ENCODE data around the gene MLPH.

Gene MLPH

DNA sequence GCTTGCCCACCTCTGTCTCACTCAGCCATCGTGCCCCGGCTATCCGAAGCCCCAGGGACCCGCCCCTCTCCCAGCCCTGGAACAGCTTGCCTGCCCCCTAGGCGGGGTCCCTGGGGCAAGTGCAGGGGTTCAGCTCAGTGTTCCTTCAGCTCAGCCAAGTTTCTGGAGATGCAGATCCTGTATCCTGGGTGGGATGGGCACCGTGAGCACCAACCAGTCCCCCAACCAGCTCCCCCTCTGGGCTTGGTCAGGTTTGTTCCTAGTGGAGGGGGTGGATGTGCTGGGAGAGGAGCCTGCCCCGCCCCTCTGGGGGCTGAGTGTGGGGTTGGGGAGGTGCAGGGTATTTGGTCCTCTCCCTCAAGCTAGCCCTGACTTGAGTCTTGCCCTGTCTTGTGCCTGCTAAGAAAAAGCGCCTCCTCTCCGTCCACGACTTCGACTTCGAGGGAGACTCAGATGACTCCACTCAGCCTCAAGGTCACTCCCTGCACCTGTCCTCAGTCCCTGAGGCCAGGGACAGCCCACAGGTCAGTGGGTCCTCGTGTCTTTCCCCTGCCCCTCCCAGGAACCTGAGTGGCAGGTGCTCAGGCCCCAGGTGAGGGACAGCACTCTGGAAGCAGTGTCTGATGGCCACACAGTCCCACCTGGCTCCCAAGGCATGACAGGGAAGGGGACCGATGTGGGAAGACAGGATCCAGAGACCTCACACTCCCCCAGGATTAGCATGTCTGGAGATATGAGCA lies 32.6 kb downstream of the MLPH start:
- TF ChIP-seq, protein P1, sequence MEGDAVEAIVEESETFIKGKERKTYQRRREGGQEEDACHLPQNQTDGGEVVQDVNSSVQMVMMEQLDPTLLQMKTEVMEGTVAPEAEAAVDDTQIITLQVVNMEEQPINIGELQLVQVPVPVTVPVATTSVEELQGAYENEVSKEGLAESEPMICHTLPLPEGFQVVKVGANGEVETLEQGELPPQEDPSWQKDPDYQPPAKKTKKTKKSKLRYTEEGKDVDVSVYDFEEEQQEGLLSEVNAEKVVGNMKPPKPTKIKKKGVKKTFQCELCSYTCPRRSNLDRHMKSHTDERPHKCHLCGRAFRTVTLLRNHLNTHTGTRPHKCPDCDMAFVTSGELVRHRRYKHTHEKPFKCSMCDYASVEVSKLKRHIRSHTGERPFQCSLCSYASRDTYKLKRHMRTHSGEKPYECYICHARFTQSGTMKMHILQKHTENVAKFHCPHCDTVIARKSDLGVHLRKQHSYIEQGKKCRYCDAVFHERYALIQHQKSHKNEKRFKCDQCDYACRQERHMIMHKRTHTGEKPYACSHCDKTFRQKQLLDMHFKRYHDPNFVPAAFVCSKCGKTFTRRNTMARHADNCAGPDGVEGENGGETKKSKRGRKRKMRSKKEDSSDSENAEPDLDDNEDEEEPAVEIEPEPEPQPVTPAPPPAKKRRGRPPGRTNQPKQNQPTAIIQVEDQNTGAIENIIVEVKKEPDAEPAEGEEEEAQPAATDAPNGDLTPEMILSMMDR (IDR thresholded peaks at IDR 0.05; ENCODE audit: insufficient read depth, missing control alignments) = no peak
- DNase-seq (ENCODE audit: insufficient read length, low spot score) (no peak), FAIRE-seq (no peak)

DNA sequence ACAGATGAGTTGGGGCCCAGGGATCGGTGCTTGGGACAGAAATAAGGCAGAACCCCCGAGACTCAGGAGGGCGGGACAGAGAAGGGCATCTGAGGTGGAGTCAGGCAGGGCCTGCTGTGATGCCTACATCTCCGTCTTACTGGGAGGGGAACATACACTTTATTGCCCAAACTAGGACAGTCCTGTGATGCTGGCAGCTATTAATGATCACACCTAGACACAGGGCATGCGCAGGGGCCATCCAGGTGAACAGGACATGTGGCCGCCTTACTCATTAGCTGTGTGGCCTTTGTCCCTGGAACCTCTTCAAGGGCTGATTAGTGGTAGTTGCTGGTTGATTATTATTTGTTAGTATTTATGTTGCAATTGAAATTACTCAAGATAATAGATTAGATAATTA lies 33.2 kb downstream of the MLPH start:
- FAIRE-seq (no peak), DNase-seq (ENCODE audit: insufficient read length, low spot score) (no peak)
- TF ChIP-seq, protein P1 (IDR thresholded peaks at IDR 0.05; ENCODE audit: insufficient read depth, missing control alignments) = no peak

DNA sequence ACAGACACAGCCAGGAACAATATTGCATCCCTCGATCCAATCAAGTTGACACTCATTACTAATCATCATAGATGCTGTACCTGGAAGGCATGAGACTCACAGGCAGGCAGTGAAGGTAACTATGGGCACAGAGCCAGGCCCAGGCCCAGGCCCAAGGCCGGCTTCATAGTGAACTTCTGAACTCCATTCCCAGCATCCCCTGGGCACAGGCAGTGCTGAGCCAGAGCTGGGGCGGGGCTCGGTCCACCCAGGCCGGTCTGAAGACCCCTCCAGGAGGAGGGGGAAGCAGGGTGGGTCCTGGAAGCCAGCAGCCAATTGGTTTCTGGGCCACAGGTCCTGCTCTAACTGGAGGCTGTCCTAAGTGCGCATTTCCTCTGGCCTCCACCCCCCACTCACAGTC lies 37.6 kb downstream of the MLPH start:
- FAIRE-seq (no peak), DNase-seq (ENCODE audit: insufficient read length, low spot score) (no peak)
- TF ChIP-seq, protein P1 (IDR thresholded peaks at IDR 0.05; ENCODE audit: insufficient read depth, missing control alignments) = no peak

DNA sequence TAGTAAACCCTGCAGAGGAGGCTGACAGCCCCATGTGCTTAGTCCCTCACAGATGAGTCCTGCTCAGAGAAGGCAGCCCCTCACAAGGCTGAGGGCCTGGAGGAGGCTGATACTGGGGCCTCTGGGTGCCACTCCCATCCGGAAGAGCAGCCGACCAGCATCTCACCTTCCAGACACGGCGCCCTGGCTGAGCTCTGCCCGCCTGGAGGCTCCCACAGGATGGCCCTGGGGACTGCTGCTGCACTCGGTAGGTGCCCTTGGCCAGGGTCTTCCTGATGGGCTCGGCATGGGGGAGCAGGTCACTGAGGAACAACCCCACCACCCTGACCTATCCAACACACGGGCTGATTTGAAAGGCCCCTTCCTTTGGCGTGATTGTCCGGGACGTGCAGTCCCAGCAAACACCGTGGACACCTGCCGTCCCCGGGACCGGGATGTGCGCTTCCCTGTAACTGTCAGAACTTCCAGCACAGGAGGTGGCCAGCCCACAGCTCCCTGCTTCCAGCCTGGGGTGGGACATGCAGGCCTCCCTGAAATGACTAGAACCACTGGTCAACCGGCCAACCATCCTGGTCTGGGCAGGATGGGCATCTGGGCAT lies 38.6 kb downstream of the MLPH start:
- TF ChIP-seq, protein P1 (IDR thresholded peaks at IDR 0.05; ENCODE audit: insufficient read depth, missing control alignments) = no peak
- FAIRE-seq = no peak
- DNase-seq (ENCODE audit: insufficient read length, low spot score) = no peak

DNA sequence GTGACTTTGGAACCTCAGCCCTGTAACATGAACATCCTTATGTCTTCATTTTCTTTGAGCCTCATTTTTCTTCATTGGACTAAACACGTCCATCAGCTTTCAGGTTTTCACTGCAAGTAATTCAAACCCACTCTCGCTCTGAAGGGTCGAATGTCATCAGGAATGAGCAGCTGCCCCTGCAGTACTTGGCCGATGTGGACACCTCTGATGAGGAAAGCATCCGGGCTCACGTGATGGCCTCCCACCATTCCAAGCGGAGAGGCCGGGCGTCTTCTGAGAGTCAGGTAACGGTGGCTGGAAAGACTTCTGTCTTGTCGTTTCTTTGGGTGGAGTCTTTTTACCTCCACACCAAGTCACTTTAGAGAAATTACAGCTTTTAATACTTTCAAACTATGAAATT lies 40.2 kb downstream of the MLPH start:
- no peak for DNase-seq (ENCODE audit: insufficient read length, low spot score)
- TF ChIP-seq, protein P1 (IDR thresholded peaks at IDR 0.05; ENCODE audit: insufficient read depth, missing control alignments) = no peak
- FAIRE-seq = no peak

DNA sequence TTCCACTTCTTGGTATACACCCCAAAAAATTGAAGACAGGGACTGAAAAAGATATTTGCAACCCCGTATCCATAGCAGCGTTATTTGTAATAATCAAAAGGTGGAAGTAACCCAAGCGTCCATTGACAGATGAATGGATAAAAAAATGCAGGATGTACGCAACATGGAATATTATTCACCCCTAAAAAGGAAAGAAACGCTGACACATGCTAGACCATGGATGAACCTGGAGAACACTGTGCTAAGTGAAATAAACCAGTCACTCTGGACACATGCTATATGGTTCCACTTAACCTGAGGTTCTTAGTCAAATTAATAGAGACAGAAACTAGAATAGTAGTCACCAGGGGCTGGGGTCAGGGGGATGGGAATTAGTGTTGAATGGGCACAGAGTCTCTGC lies 40.7 kb downstream of the MLPH start:
- DNase-seq (ENCODE audit: insufficient read length, low spot score) = no peak
- TF ChIP-seq, protein P1 (IDR thresholded peaks at IDR 0.05; ENCODE audit: insufficient read depth, missing control alignments) = no peak
- FAIRE-seq = no peak

All from D721Med (cell line).